Activated gamma-delta T cell treated with anti-CD3 and anti-CD28 coated beads, Interleukin-2, amount 50 U/mL, for 16 hours (primary cell): ENCODE results near the gene KSR1.
"Not testable (repeated sequence)": the region's sequence is repeated elsewhere in the genome, so short reads cannot be mapped to it uniquely, and the experiment has no call there.

Source experiments
- DNase-seq: peaks from one replicate; pipeline ENCODE4 v3.0.0-alpha.2; 2020; ENCODE audit warnings: low read depth

Gene KSR1

GRCh38 chr17:27660436-27660835 is 204.2 kb downstream of the KSR1 start:
- no peak for DNase-seq

GRCh38 chr17:27663936-27664605 is 207.8 kb downstream of the KSR1 start:
- no peak for DNase-seq

DNA sequence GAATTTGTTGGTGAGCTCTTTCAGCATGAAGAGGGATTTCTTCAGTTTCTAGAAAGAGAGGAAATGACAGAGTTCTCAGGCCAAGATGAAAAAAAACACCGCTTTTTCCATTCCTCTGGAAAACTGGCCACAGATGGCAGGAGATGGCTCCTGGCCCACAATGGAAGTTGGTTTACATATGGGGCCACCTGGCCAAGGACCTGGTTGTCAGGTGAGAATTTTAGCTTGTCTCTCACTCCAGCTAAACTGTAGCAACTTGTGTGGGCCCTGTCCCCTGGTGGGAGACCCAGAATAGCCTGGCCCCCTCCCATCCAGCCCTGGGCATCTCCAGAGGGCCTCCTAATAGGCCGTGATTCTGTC is 208.3 kb downstream of the KSR1 start:
- no peak for DNase-seq

- no peak for DNase-seq
Measured at GRCh38 chr17:27665549-27665948, 209.3 kb downstream of the KSR1 start.

GRCh38 chr17:27666270-27666669 is 210.0 kb downstream of the KSR1 start:
- DNase-seq, result not testable (repeated sequence)

GRCh38 chr17:27666831-27667560 is 210.7 kb downstream of the KSR1 start:
- no peak for DNase-seq

- no peak for DNase-seq
Measured at GRCh38 chr17:27667656-27668487, 211.6 kb downstream of the KSR1 start.

DNA sequence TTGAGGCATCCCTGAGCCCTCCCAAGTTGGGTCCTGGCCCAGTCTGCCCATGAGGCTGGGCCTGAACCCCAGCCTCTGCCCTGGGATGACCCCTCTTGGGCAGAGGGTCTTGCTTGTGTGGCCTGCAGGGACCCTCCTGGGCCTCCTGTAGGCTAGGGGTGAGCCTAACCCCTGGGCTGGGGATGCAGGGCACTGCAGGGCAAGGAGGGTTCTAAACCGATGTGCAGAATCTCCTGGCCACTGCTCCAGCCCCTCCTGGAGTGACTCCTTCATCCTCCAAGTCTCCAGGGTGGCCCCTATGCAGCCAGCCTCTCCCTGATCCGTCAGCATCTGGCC is 212.2 kb downstream of the KSR1 start:
- no peak for DNase-seq

DNA sequence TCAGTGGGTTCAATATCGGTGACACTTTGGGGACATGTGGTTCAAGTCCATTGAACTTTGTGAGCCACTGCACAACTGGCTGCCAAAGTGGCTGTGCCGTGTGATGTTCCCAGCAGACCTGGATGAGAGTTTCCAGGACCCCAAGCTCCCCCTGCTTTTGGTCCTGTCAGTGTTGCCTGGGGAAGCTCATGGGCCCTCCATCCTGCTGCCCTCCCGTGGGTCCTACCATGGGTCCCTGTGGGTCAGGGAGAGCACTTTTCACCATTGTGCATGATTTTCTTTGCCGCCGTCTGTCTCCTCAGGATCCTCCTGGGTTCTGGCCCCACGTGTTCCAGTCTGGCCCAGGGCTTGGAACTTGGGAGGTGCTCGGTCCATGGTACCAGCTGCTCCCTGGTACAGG is 212.9 kb downstream of the KSR1 start:
- DNase-seq, result no peak

- no peak for DNase-seq
Measured at GRCh38 chr17:27669850-27670249, 213.6 kb downstream of the KSR1 start.

DNA sequence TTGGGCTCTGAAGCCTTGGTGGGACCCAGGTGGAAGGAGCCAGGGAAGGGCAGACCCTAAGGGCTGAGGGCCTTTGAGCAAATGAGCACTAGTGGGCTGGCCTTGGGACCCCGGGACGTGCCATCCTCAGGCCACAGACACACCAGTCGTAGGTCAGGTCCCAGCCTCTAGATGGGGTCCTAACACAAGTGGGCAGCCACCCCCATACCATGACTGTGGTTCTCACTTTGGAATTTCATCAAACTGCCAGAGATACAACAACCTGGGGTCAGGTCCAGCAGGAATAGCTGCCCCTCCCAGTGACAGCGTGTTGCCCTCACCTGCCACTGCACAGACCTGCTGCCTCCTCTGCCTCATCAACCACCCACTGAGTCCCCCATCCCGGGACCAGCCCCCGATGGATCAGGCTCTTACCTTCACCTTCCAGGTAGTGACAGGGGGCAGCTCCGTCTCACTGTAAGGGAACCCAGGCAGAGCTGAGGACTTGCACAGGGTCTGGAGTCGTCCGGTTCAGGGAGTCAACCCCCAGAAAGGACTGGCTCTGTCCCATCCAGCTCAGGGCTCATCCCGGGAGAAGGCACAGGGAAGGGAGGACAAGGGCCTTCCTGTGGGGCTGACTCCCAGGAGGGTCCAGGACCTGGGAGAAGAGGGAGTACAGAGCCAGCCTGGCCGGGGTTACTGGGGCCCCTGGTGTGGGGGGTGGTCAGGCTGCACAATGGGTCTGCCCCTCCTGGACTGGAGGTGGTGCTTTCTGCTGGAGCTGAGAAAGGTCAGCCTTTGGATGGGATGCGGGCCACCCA is 214.7 kb downstream of the KSR1 start:
- DNase-seq, result no peak

GRCh38 chr17:27671591-27671910 is 215.3 kb downstream of the KSR1 start:
- DNase-seq, result no peak

- DNase-seq, result not testable (repeated sequence)
Measured at GRCh38 chr17:27671977-27672480, 215.8 kb downstream of the KSR1 start.

DNA sequence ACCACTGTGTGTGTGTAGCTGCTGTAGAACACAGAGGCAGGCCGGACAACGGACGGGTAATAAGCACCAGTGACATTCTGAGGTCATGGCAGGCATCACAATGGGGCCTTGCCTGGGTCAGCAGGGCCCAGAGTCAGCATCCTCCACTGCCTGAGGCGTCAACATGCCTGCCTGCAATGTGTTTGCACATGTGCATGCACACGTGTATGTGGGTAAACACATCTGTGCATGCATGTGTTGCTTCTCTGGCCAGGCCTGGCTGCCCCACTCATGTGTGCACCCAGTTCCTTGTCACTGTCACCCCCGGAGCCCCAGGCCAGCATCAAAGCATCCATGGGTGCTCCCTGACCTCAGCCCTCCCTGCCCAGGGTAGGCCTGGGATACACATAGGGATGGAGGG is 218.1 kb downstream of the KSR1 start:
- no peak for DNase-seq
